ENCODE data around the gene ALPL. TPM values are rescaled to one million over a fixed set of nuclear protein-coding genes. Genes with fewer than 3 reads are reported as not detected.

Gene ALPL
- total RNA-seq, 1 experiment from 2014 or later: 84.8 TPM

- no peak overlapping the region for H3K27ac Mint-ChIP-seq
- Histone ChIP-seq H2AFZ (ENCODE audit: low read length) (no peak overlapping the region), H4K91ac (ENCODE audit: insufficient read length, low read depth, low read length) (no peak overlapping the region), H3K14ac (ENCODE audit: insufficient read depth, low read length) (no peak overlapping the region), H3K23me2 (ENCODE audit: insufficient read length, low read depth, low read length, poor library complexity, severe bottlenecking) (peaks cover 2% of the 10 kb centered on the region), H3K56ac (ENCODE audit: insufficient read length, low read depth, low read length) (no peak overlapping the region), H3K27ac (ENCODE audit: insufficient read length, low read depth, low read length) (no peak overlapping the region), H2BK5ac (ENCODE audit: insufficient read length, low read length) (no peak overlapping the region), H3K18ac (ENCODE audit: insufficient read length, low read depth, low read length) (no peak overlapping the region), H3K4me2 (ENCODE audit: insufficient read depth, insufficient read length, low read length) (no peak overlapping the region), H3K27me3 (ENCODE audit: insufficient read depth, low read length) (peaks cover 3% of the 10 kb centered on the region; the same call in 1 of the 2 replicates), H2AK5ac (ENCODE audit: insufficient read length, low read length) (no peak overlapping the region), H2BK15ac (ENCODE audit: low read depth, low read length) (no peak overlapping the region), H3K79me1 (ENCODE audit: insufficient read depth, low read depth, low read length, poor library complexity, severe bottlenecking) (no peaks in the 10 kb centered on the region), H2BK12ac (ENCODE audit: insufficient read length, low read depth, low read length) (no peak overlapping the region), H3T11ph (ENCODE audit: low read length) (no peak overlapping the region), H4K8ac (replicated peaks; ENCODE audit: insufficient read length, low read depth, low read length) (no peak overlapping the region), H2BK20ac (ENCODE audit: low read depth, low read length, poor library complexity, severe bottlenecking) (no peak overlapping the region), H3K9me3 (ENCODE audit: control insufficient read depth, low read depth, low read length) (no peaks in the 10 kb centered on the region), H4K20me1 (ENCODE audit: control insufficient read depth, insufficient read depth, insufficient read length) (no peaks in the 10 kb centered on the region), H3K4me1 (ENCODE audit: insufficient read depth, low read length) (no peaks in the 10 kb centered on the region), H3K4ac (ENCODE audit: low read depth, low read length) (no peak overlapping the region), H2BK120ac (ENCODE audit: low read depth, low read length, poor library complexity, severe bottlenecking) (no peak overlapping the region), H3K79me2 (ENCODE audit: insufficient read depth, low read length) (no peaks in the 10 kb centered on the region), H4K5ac (ENCODE audit: insufficient read length, low read depth, low read length) (no peak overlapping the region), H3K23ac (ENCODE audit: insufficient read length, low read depth, low read length) (no peak overlapping the region), H3K9ac (ENCODE audit: extremely low read depth, insufficient read length, low read length) (no peak overlapping the region)
- no CpG with 5 or more reads among the region's 7 CpGs for WGBS (ENCODE audit: extremely low coverage, insufficient read length, low lambda C conversion rate)
- peaks cover 4 to 5% of the 10 kb centered on the region in 2 experiments for H3K4me1 Mint-ChIP-seq
- TF ChIP-seq CTCF (conservative IDR thresholded peaks at IDR 0.05): no peak
- H3K36me3 Mint-ChIP-seq (ENCODE audit: insufficient read depth in 1 of 3, low read depth in 3 of 3): no peaks in the 10 kb centered on the region; a peak in 1 of 7 replicates
- peaks cover 2 to 3% of the 10 kb centered on the region in 2 experiments; a peak in 2 of 5 replicates for H3K9me3 Mint-ChIP-seq
- no peak overlapping the region for H3K4me3 Mint-ChIP-seq
- peaks cover 36% of the 10 kb centered on the region for H3K27me3 Mint-ChIP-seq (ENCODE audit: low read depth)
- no peak for DNase-seq
Measured at GRCh38 chr1:21503706-21504377, 5.4 kb upstream of the ALPL start.
